ENCODE measurements around the gene LRRC8D. TPM values are rescaled to one million over a fixed set of nuclear protein-coding genes. Genes with fewer than 3 reads are reported as not detected.

Gene LRRC8D
- polyA plus RNA-seq, 3 donors: 28.0 to 43.8 (median 42.9) TPM

DNA sequence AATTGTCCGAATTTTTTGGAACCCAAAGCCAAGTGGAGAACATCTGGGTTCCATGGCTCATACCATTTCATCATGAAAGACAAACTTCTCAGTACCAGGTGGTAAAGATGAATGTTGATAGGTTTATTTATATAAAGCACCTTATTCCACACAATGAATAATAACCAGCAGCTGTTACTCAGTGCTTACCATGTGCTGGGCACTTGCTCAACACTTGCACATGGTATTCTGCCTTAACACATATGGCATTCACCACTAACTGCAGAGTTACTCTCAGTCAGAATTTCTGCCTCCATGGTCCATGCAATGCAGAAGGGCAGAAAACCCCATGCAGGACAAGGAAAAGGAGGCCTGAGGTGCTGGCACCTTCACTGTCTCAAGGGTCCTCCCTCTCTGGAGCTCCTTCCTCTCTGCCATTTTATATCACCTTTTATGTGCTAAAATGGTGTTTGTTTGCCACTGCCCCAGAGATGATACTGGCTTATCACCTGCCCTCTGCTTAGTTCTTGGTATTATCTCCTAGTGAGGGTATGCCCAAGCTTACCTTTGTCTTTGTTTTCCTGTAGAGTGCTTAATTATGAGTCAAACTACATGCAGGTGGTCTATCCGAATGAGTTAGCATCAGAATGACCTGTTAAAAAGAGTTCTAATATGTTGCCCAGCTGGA, 97.4 kb downstream of the LRRC8D start:
- no peak for DNase-seq
- peak overlapping the region in 1 of 7 donors; percentile 12 for H3K27ac Mint-ChIP-seq
- Histone ChIP-seq H3K4me3 (replicated peaks in 1 of 3; ENCODE audit: low read depth in 2 of 3, low read length in 3 of 3) (no peak overlapping the region), H3K27me3 (ENCODE audit: control insufficient read depth in 2 of 2, insufficient read depth in 2 of 2, low read length in 2 of 2) (no peaks in the 10 kb centered on the region), H4K20me1 (ENCODE audit: insufficient read depth, low read length) (peaks cover 100% of the 10 kb centered on the region), H2AFZ (ENCODE audit: insufficient read depth, low read depth, low read length, poor library complexity, severe bottlenecking) (no peak overlapping the region), H3K27ac (ENCODE audit: low read depth in 1 of 2, low read length in 2 of 2) (peak overlapping the region in 1 of 2 donors; percentile 24), H3K36me3 (replicated peaks in 1 of 2; ENCODE audit: control insufficient read depth in 1 of 2, insufficient read depth in 2 of 2, low read length in 2 of 2) (peaks cover 3 to 33% of the 10 kb centered on the region in 2 donors), H3K4me1 (ENCODE audit: control insufficient read depth in 1 of 2, insufficient read depth in 2 of 2, low read length in 2 of 2) (no peaks in the 10 kb centered on the region), H3K4me2 (replicated peaks; ENCODE audit: extremely low read depth, low read length, poor library complexity, severe bottlenecking) (no peak overlapping the region), H3K9me3 (replicated peaks in 1 of 2; ENCODE audit: control insufficient read depth in 1 of 2, insufficient read depth in 1 of 2, low read length in 2 of 2) (no peaks in the 10 kb centered on the region), H3K79me2 (ENCODE audit: insufficient read depth, low read length) (peaks cover 98% of the 10 kb centered on the region), H3K9ac (ENCODE audit: insufficient read depth, low read length, poor library complexity, severe bottlenecking) (no peak overlapping the region)
- intact Hi-C loops (cut with micrococcal nuclease): no loop called here
- no peaks in the 10 kb centered on the region for H3K27me3 Mint-ChIP-seq (ENCODE audit: low read depth in 3 of 3)
- H3K36me3 Mint-ChIP-seq: peaks cover 20 to 25% of the 10 kb centered on the region in 2 donors
- H3K4me1 Mint-ChIP-seq: peaks cover 8% of the 10 kb centered on the region
- no peaks in the 10 kb centered on the region for H3K9me3 Mint-ChIP-seq
- TF ChIP-seq, protein P1, sequence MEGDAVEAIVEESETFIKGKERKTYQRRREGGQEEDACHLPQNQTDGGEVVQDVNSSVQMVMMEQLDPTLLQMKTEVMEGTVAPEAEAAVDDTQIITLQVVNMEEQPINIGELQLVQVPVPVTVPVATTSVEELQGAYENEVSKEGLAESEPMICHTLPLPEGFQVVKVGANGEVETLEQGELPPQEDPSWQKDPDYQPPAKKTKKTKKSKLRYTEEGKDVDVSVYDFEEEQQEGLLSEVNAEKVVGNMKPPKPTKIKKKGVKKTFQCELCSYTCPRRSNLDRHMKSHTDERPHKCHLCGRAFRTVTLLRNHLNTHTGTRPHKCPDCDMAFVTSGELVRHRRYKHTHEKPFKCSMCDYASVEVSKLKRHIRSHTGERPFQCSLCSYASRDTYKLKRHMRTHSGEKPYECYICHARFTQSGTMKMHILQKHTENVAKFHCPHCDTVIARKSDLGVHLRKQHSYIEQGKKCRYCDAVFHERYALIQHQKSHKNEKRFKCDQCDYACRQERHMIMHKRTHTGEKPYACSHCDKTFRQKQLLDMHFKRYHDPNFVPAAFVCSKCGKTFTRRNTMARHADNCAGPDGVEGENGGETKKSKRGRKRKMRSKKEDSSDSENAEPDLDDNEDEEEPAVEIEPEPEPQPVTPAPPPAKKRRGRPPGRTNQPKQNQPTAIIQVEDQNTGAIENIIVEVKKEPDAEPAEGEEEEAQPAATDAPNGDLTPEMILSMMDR (IDR thresholded peaks at IDR 0.05): no peak
- H3K4me3 Mint-ChIP-seq: no peak overlapping the region
- no CpG with 5 or more reads among the region's 2 CpGs for WGBS (ENCODE audit: insufficient coverage)

DNA sequence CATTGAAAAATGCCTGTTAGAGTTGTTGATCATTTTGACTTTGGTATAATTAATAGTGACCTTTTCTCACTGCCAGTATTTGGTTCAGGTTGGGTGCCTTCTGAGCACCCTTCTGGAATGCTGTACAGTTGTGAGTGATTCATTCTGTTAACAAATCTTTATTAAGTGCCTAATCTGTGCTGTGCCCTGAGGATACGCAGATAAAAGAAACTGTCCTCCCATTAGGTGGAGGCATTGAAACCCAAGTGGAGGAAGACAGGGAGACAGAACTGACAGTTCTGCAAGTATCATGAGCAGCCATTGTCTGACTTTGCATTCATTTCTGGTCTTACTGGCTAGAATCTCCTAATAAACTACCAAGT, 97.9 kb downstream of the LRRC8D start:
- H4K20me1 ChIP-seq (ENCODE audit: insufficient read depth, low read length): peaks cover 96% of the 10 kb centered on the region
- intact Hi-C loops (cut with micrococcal nuclease): no loop called here
- H3K9ac ChIP-seq (ENCODE audit: insufficient read depth, low read length, poor library complexity, severe bottlenecking): no peak overlapping the region
- TF ChIP-seq, protein P1 (IDR thresholded peaks at IDR 0.05): no peak
- no peak overlapping the region for H3K4me3 ChIP-seq (replicated peaks in 1 of 3; ENCODE audit: low read depth in 2 of 3, low read length in 3 of 3)
- H3K4me3 Mint-ChIP-seq: no peak overlapping the region
- no peaks in the 10 kb centered on the region for H3K4me1 ChIP-seq (ENCODE audit: control insufficient read depth in 1 of 2, insufficient read depth in 2 of 2, low read length in 2 of 2)
- peaks cover 8% of the 10 kb centered on the region for H3K4me1 Mint-ChIP-seq
- H3K9me3 ChIP-seq (replicated peaks in 1 of 2; ENCODE audit: control insufficient read depth in 1 of 2, insufficient read depth in 1 of 2, low read length in 2 of 2): no peaks in the 10 kb centered on the region
- no peaks in the 10 kb centered on the region for H3K9me3 Mint-ChIP-seq
- H3K79me2 ChIP-seq (ENCODE audit: insufficient read depth, low read length): peaks cover 98% of the 10 kb centered on the region
- H3K27me3 Mint-ChIP-seq (ENCODE audit: low read depth in 3 of 3): no peaks in the 10 kb centered on the region
- H3K36me3 ChIP-seq (replicated peaks in 1 of 2; ENCODE audit: control insufficient read depth in 1 of 2, insufficient read depth in 2 of 2, low read length in 2 of 2): peaks cover 3 to 34% of the 10 kb centered on the region in 2 donors
- peaks cover 24 to 28% of the 10 kb centered on the region in 2 donors for H3K36me3 Mint-ChIP-seq
- peak overlapping the region in 3 of 7 donors; percentile 10 to 27 (median 24) for H3K27ac Mint-ChIP-seq
- WGBS (ENCODE audit: insufficient coverage): 86% methylated on average over 1 of the region's 1 CpG
- H2AFZ ChIP-seq (ENCODE audit: insufficient read depth, low read depth, low read length, poor library complexity, severe bottlenecking): no peak overlapping the region
- DNase-seq: no peak
- peak overlapping the region in 1 of 2 donors; percentile 24 for H3K27ac ChIP-seq (ENCODE audit: low read depth in 1 of 2, low read length in 2 of 2)
- no peak overlapping the region for H3K4me2 ChIP-seq (replicated peaks; ENCODE audit: extremely low read depth, low read length, poor library complexity, severe bottlenecking)
- no peaks in the 10 kb centered on the region for H3K27me3 ChIP-seq (ENCODE audit: control insufficient read depth in 2 of 2, insufficient read depth in 2 of 2, low read length in 2 of 2)
